Measurements from ENCODE around the gene DUSP2.

- TF ChIP-seq POLR2A (IDR thresholded peaks at IDR 0.05), result no peak
- TF ChIP-seq CTCF (IDR thresholded peaks at IDR 0.05), result no peak
Measured at GRCh38 chr2:96093528-96093927, 51.7 kb downstream of the DUSP2 start.

All from thyroid gland (tissue), 4 donors.